Measurements from ENCODE around the gene RASA3.

DNA sequence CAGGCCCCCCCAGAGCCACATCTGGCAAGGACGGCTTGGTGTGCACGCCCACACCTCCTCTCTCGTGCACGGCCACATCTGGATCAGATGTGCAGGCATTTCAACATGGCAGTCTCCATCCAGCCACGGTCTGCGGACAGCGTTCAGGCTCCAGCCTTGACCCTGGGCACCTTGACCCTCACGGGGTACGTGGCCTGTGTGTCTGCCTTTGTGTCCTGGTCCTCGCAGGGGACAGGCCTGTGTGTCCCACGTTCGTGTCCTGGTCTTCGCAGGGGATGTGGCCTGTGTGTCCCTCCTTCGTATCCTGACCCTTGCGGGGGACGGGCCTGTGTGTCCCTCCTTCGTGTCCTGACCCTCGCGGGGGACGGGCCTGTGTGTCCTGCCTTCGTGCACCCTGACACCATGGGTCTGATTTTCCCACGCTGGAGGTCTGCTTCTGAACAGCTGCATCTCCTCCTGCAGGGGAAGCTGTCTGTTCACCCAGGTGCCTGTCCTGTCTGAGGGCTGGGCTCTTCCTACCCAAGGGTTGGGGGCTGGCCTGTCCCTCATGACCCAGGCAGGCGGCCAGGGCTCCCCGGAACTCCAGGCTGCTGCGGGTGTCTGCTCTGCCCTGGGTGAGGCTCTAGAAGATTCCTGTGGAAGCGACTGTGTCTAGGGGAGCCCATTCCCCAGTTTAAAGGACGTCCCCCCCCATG, 25.3 kb downstream of the RASA3 start:
- TF ChIP-seq CTCF (IDR thresholded peaks at IDR 0.05) (no peak), POLR2AphosphoS5 (IDR thresholded peaks at IDR 0.05) (no peak), EP300 (IDR thresholded peaks at IDR 0.05) (no peak), POLR2A (IDR thresholded peaks at IDR 0.05) (no peak)

Data from gastroesophageal sphincter (tissue), 3 donors.